GM18517 (cell line): ENCODE results near the gene TRERF1.
"Not testable (repeated sequence)": the region's sequence is repeated elsewhere in the genome, so short reads cannot be mapped to it uniquely, and the experiment has no call there.

ENCODE experiments used
- ATAC-seq: cut with Tn5 transposase; IDR thresholded peaks from one replicate; pipeline ENCODE4 v1.9.1; 2021; ENCODE audit warnings: mild to moderate bottlenecking, moderate library complexity; ENCODE audit not compliant: unreplicated experiment

TRERF1 gene

DNA sequence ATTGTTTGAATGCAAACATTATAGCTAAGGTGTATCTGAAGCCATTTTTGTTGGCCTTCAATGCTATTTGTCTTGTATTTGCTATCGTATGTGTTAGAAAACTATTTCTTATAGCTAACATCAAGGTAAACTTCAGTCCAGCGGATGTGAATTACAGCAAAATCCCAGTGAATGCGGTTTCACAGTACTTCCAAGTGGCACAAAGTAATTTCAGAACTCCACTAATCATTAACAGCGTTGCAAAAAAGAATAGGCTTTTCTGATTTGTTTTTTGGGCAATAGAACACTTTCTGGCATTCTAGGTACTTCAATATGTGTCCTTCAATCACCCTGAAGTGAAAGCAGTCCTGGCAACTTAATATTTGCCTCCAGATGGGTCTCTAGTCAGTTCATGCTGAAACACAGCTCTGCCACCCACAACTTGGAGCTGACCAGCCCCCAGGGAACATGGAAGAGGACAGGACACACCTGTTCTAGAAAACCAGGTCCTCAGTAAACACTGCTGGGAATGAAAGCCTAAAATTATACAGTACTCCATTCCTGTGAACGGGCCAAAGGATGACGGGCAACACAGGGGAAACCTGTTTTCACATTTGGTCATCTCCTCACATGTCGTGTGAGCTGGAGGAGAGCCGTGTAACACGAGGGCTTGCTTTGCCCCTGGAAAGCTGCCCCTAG is 224.4 kb downstream of the TRERF1 start:
- ATAC-seq = no peak

- ATAC-seq = no peak
Observed at GRCh38 chr6:42226645-42227143, 225.0 kb downstream of the TRERF1 start.

DNA sequence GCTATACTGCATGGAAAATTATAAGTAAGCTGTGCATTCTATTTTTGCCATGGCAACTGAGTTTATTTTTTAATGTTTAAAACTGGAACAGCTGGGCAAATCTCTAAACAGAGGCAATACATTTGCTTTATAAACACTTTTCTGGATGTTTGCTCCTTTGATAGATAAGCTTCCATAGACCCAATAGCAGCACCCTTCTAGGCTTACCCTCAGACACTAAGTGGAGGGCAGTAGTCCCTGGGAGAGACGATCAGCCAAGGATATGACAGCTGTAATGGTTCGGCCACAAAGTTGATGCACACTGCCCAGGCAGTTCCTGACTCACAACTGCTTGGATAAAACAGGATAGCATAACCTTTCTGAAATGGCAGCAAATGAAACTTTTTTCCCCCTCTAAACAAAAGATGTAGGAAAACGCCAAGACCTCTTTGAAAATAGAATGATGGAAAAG is 225.5 kb downstream of the TRERF1 start:
- ATAC-seq = no peak

GRCh38 chr6:42225419-42225818 is 226.3 kb downstream of the TRERF1 start:
- ATAC-seq = no peak

DNA sequence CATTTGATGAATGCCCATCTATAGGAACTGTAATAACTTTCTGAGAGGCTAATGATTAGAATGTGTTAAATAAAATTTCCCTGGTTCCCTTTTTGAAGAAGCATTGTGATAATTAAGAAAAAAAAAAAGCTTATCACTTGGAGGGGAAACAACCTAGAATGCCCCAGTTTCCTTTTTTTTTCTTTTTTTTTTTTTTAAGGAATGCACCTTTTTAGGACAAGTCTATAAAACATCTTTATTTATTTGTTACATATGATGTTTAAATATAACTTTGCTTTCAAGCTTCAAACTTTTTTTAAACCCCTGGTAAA is 226.7 kb downstream of the TRERF1 start:
- no peak for ATAC-seq

GRCh38 chr6:42224222-42225028 is 227.3 kb downstream of the TRERF1 start:
- peak; percentile 91 for ATAC-seq

GRCh38 chr6:42222448-42222847 is 229.3 kb downstream of the TRERF1 start:
- no peak for ATAC-seq

GRCh38 chr6:42221546-42221945 is 230.2 kb downstream of the TRERF1 start:
- no peak for ATAC-seq

DNA sequence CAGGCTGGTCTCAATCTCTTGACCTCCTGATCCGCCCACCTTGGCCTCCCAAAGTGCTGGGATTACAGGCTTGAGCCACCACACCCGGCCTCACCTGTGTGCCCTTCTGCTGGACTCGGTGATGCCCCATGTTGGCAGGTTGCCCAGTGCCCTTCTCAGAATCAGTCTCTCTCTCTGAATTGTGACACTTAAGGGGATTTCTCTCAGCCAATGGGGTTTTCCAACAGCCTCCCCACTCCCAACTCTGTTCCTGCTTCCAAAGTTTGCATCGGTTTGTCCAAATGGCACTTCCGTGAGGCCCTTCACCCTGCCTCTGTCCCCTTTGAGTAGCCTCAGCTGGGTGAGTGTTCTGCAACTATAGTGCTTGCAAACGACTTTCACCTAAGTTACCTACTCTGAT is 230.9 kb downstream of the TRERF1 start:
- no peak for ATAC-seq

GRCh38 chr6:42217519-42218367 is 234.0 kb downstream of the TRERF1 start, which contains the start of gene MRPS10:
MRPS10 (minus strand) TSS chr6:42217861; CDS start chr6:42217849, 12 bp downstream.
- peak; percentile 80 for ATAC-seq

GRCh38 chr6:42217157-42217518 is 234.6 kb downstream of the TRERF1 start:
- no peak for ATAC-seq

GRCh38 chr6:42216495-42216894 is 235.2 kb downstream of the TRERF1 start:
- not testable (repeated sequence) for ATAC-seq

- ATAC-seq = no peak
Observed at GRCh38 chr6:42212442-42212841, 239.3 kb downstream of the TRERF1 start.

DNA sequence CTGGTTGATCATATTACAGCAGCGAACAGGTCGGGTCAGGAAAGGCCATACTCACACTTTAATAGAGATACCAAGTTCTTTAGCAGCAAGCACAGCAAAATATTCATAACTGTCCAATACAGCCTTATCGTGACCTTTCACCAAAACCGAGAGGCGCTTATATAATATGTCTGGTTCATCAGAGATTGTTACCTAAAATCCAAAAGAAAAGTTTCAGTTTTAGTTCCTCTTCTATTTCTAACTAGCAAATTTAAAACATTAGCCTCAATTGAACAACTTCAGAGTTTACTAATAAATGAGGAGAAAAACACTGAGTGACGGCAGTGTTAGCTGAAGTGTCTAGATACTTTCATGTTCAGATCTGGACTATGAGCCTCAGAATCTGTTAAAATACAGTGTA is 240.0 kb downstream of the TRERF1 start:
- ATAC-seq = no peak

DNA sequence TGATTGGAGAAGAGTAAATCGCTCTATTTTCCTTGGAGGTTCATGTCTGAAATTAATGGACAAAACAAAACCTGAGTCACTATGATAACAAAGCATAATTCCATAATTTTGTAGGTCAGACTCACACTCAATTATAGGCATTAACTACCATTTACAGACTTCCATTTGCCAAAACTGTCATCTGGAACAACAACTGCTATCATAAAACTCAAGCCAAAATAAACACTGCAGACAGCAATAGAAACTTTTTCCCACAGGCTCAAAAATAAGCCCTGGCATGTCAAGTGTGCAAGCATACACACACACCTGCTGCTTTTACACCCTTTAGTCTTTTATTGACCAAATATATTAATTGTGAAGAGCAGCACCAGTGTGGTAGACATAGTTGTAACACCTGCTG is 241.2 kb downstream of the TRERF1 start:
- ATAC-seq = no peak

GRCh38 chr6:42207559-42207958 is 244.2 kb downstream of the TRERF1 start:
- not testable (repeated sequence) for ATAC-seq

DNA sequence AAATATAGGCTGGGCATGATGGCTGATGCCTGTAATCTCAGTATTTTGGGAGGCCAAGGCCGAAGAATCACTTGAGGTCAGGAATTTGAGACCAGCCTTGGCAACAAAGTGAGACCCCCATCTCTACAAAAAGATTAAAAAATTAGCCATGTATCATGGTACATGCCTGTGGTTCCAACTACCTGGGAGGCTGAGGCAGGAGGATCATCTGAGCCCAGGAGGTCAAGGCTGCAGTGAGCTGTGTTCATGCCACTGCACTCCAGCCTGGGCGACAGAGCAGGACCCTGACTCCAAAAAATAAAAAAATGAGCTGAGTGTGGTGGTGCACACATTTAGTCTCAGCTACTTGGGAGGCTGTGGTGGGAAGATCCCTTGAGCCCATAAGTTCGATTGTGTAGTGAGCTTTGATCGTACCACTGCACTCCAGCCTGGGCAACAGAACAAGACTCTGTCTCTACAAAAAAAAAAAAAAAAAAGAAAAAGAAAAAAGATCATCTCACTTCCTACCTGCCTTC is 246.9 kb downstream of the TRERF1 start:
- no peak for ATAC-seq

GRCh38 chr6:42203183-42203582 is 248.5 kb downstream of the TRERF1 start:
- ATAC-seq = no peak

GRCh38 chr6:42202131-42202915 is 249.4 kb downstream of the TRERF1 start:
- ATAC-seq = not testable (repeated sequence)

DNA sequence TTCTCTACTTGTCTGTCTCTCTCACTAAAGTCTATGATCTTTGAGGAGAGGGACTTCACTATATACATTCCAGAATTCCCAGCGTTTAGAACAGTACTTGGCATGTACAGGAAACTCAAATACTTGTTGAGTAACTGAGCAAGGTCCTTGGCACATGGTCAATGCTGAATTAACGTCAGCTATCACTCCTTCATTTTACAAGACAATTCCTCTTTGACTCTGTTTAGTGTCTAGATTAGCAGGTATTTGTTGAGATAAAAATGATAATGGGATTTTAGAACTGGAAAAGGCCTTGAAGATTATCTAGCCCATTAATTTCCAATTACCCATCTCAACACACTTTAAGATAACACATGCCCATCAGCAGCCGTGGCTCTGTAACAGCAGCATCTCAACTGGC is 250.3 kb downstream of the TRERF1 start:
- ATAC-seq = no peak
